A549 (cell line): Measurements from ENCODE around the gene GNG7. TPM values are rescaled to one million over a fixed set of nuclear protein-coding genes. Genes with fewer than 3 reads are reported as not detected.

Experiments used
- ATAC-seq, 2 experiments: fragments of 200-7000 bp in 1 of 2; fragments of >200 bp in 1 of 2; cut with Nextera tagmentation in 1 of 2; cut with Tn5 transposase in 1 of 2; 3 replicates each; pipeline versions ENCODE4 v1.8.0 to v1.9.1; 2018 to 2020; ENCODE audit warnings: mild to moderate bottlenecking in 1 of 2, moderate library complexity in 1 of 2
- CTCF ChIA-PET: fragments of 300-600 bp; sonication (Branson Sonifier 250); formaldehyde crosslinking; extraction: SDS; loops from one replicate; lab custom pipeline; 2021; ENCODE audit warnings: antibody characterized with exemption, inconsistent platforms; lab: Yijun Ruan, JAX
- POLR2A ChIA-PET: fragments of 350-600 bp; formaldehyde crosslinking; extraction: SDS; loops from one replicate; lab custom pipeline; 2021; ENCODE audit warnings: antibody characterized with exemption, inconsistent platforms; lab: Yijun Ruan, JAX
- DNase-seq, 2 experiments: peaks; one replicate each; pipeline versions ENCODE4 v3.0.0 to v3.0.0-alpha.2; 2011 to 2016; ENCODE audit warnings: low read depth in 1 of 2, low spot score in 1 of 2
- FAIRE-seq: peaks from 2 replicates; lab custom pipeline; 2011; peaks lifted over from hg19 to GRCh38; lab: Jason Lieb, UNC
- H3K27ac ChIP-seq, 2 experiments: fragments of >200 bp; sonication (Bioruptor Twin); formaldehyde crosslinking; 3 replicates each; pipeline ENCODE4 v1.5.1; 2016 to 2017
- H3K4me1 ChIP-seq: fragments of >200 bp; sonication (Bioruptor Twin); formaldehyde crosslinking; 3 replicates; pipeline ENCODE4 v1.6.1; 2016
- H3K4me2 ChIP-seq: fragments of >200 bp; sonication (Bioruptor Twin); formaldehyde crosslinking; 3 replicates; pipeline ENCODE4 v1.6.1; 2016
- H3K4me3 ChIP-seq: fragments of >200 bp; sonication (Bioruptor Twin); formaldehyde crosslinking; 3 replicates; pipeline ENCODE4 v1.5.1; 2016
- H3K9me3 ChIP-seq: fragments of >200 bp; sonication (Bioruptor Twin); formaldehyde crosslinking; 3 replicates; pipeline ENCODE4 v1.6.1; 2016
- ATOH8 ChIP-seq: fragments of 250-450 bp; sonication (Bioruptor Pico); IDR thresholded peaks from 2 replicates; pipeline ENCODE4 v1.5.0; 2020; ENCODE audit warnings: low read depth, mild to moderate bottlenecking, moderate library complexity
- BHLHE40 ChIP-seq: IDR thresholded peaks from 2 replicates; pipeline ENCODE4 v1.6.1; 2012; ENCODE audit warnings: low read depth, low read length, inconsistent platforms
- CBX8 ChIP-seq: fragments of 200-600 bp; sonication (generic); IDR thresholded peaks from 2 replicates; pipeline ENCODE4 v1.6.1; 2016
- CEBPB ChIP-seq, 2 experiments: fragments of >200 bp in 1 of 2; sonication (Bioruptor Twin) in 1 of 2; formaldehyde crosslinking in 1 of 2; IDR thresholded peaks; 2 replicates each; pipeline ENCODE4 v1.6.1; 2012 to 2016
- HEYL ChIP-seq: fragments of 250-450 bp; sonication (Bioruptor Pico); IDR thresholded peaks from 2 replicates; pipeline ENCODE4 v1.8.0; 2021; ENCODE audit warnings: mild to moderate bottlenecking, moderate library complexity
- HOXB13 ChIP-seq: fragments of 250-450 bp; sonication (Bioruptor Pico); IDR thresholded peaks from 2 replicates; pipeline ENCODE4 v1.5.0; 2020; ENCODE audit warnings: low read depth, mild to moderate bottlenecking, moderate library complexity
- MAFK ChIP-seq: fragments of 450-650 bp; IDR thresholded peaks from 2 replicates; pipeline ENCODE4 v1.6.1; 2014; ENCODE audit not compliant: partially characterized antibody
- MAZ ChIP-seq: fragments of 150-350 bp; IDR thresholded peaks from 2 replicates; pipeline ENCODE4 v1.6.1; 2014; ENCODE audit warnings: antibody characterized with exemption, low read depth, low read length, borderline replicate concordance
- NFE2L2 ChIP-seq: fragments of 150-350 bp; conservative IDR thresholded peaks from 2 replicates; pipeline ENCODE4 v1.6.1; 2014; ENCODE audit warnings: low read length
- NPAS2 ChIP-seq: fragments of 250-450 bp; sonication (Bioruptor Pico); IDR thresholded peaks from 2 replicates; pipeline ENCODE4 v1.8.0; 2022; ENCODE audit warnings: mild to moderate bottlenecking, moderate library complexity, borderline replicate concordance
- PHF8 ChIP-seq: fragments of 200-600 bp; sonication (generic); IDR thresholded peaks from 2 replicates; pipeline ENCODE4 v1.6.1; 2016; ENCODE audit warnings: low read depth, mild to moderate bottlenecking, antibody characterized with exemption, moderate library complexity, borderline replicate concordance
- RARB ChIP-seq: fragments of 250-450 bp; sonication (Bioruptor Pico); IDR thresholded peaks from 2 replicates; pipeline ENCODE4 v1.8.0; 2021; ENCODE audit warnings: mild to moderate bottlenecking, moderate library complexity
- RCOR1 ChIP-seq: fragments of 150-350 bp; IDR thresholded peaks from 2 replicates; pipeline ENCODE4 v1.6.1; 2014; ENCODE audit warnings: antibody characterized with exemption, low read length, low read depth
- SMC3 ChIP-seq: fragments of >200 bp; sonication (Bioruptor Twin); formaldehyde crosslinking; IDR thresholded peaks from 3 replicates; pipeline ENCODE4 v1.6.1; 2018; ENCODE audit warnings: inconsistent platforms
- TFCP2L1 ChIP-seq: fragments of 250-450 bp; sonication (Bioruptor Pico); IDR thresholded peaks from 2 replicates; pipeline ENCODE4 v1.5.0; 2021; ENCODE audit warnings: mild to moderate bottlenecking
- TP53 ChIP-seq: fragments of 250-450 bp; sonication (Bioruptor Pico); IDR thresholded peaks from 2 replicates; pipeline ENCODE4 v1.5.0; 2021; ENCODE audit warnings: mild to moderate bottlenecking, moderate library complexity
- USF2 ChIP-seq: fragments of 450-650 bp; IDR thresholded peaks from 2 replicates; pipeline ENCODE4 v1.6.1; 2014; ENCODE audit warnings: antibody characterized with exemption
- WGBS: methylation state at CpG from one replicate; pipeline ENCODE4 v1.1.6; 2017; ENCODE audit errors: missing lambda C conversion rate; 5-methylcytosine and 5-hydroxymethylcytosine counted together
- polyA plus RNA-seq, 4 experiments: library from polyadenylated mRNA; depleted of rRNA in 3 of 4; stranded (reverse); fragments of >200 nt; fragmentation: RNase III in 1 of 4; extraction: RNeasy Plus Mini Kit Qiagen cat#74134 plus additional on column Dnase treatment in 1 of 4; gene quantifications; 2 replicates in 3 of 4; 3 replicates in 1 of 4; pipeline ENCODE4 v1.2.3, GENCODE V29; 2011 to 2017
- TF ChIP-seq, protein P1 (sequence below): IDR thresholded peaks from 2 replicates; pipeline ENCODE4 v1.6.1; 2012
- TF ChIP-seq, protein P2 (sequence below): fragments of 200-600 bp; sonication (generic); IDR thresholded peaks from 2 replicates; pipeline ENCODE4 v1.6.1; 2016; ENCODE audit warnings: antibody characterized with exemption, mild to moderate bottlenecking, moderate library complexity
- TF ChIP-seq, protein P3 (sequence below): IDR thresholded peaks from 2 replicates; pipeline ENCODE4 v1.6.1; 2012
- TF ChIP-seq, protein P4 (sequence below): fragments of 250-450 bp; sonication (Bioruptor Pico); IDR thresholded peaks from 2 replicates; pipeline ENCODE4 v1.5.0; 2021; ENCODE audit warnings: mild to moderate bottlenecking, moderate library complexity, borderline replicate concordance

GNG7 gene
- polyA plus RNA-seq, 2 of the 4 experiments (the other 2 are of a cell fraction): 0.06 to 0.08 TPM

- no peak for TF ChIP-seq RCOR1
- no peak for TF ChIP-seq RARB (CRISPR knock-in tag)
- TF ChIP-seq CEBPB (IDR thresholded peaks at IDR 0.05): no peak
- no peak for TF ChIP-seq HEYL (CRISPR knock-in tag)
- TF ChIP-seq USF2: no peak
- TF ChIP-seq CBX8: no peak
- TF ChIP-seq TP53 (CRISPR knock-in tag): no peak
- no peak for TF ChIP-seq NFE2L2
These were observed 48.9 kb upstream of the GNG7 start (continued) for GRCh38 chr19:2751438-2751830.

DNA sequence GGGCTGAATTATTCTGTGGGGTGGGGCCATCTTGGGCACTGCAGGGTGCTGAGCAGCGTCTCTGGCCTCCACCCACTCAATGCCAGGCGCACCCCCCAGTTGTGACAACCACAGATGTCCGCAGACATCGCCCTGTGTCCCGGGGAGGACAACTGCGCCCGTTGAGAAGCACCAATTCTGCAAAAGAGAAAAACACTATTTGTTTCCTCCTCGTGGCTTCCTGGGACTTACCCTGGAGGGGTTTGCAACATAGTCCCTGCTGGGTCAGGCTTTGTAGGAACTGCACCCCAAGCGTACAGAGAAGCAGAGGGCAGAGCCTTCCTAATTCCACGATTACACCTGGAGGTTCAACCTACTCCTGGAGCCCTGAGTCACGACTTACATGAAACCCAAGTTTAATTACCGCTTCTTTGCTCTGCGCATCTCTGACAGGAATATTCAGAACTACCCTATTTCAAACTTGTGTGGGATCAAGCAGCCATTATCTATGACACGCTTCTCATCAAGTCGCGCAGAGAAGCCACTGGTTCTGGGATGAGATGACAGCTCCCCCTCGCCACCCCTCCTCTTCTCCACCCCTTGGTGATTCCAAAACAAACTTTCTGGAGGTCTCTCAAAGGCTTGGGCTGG lies 48.4 kb upstream of the GNG7 start:
- no peak overlapping the region for H3K4me3 ChIP-seq
- H3K4me1 ChIP-seq: no peaks in the 10 kb centered on the region
- ATAC-seq (no peak), FAIRE-seq (no peak), DNase-seq (no peak)
- no peaks in the 10 kb centered on the region for H3K9me3 ChIP-seq
- H3K27ac ChIP-seq: no peak overlapping the region
- WGBS: 70% methylated on average over 14 of the region's 17 CpGs
- no peak overlapping the region for H3K4me2 ChIP-seq
- no peak for TF ChIP-seq HOXB13 (CRISPR knock-in tag)
- no peak for TF ChIP-seq TP53 (CRISPR knock-in tag)
- TF ChIP-seq HEYL (CRISPR knock-in tag): no peak
- POLR2A ChIA-PET: no interaction called here
- CTCF ChIA-PET: interaction anchor here (3.2 to 4.3 kb wide), 2 partner anchors 103 to 104 kb away, joined by 23 to 57 read pairs; no protein-coding TSS in a partner anchor

DNA sequence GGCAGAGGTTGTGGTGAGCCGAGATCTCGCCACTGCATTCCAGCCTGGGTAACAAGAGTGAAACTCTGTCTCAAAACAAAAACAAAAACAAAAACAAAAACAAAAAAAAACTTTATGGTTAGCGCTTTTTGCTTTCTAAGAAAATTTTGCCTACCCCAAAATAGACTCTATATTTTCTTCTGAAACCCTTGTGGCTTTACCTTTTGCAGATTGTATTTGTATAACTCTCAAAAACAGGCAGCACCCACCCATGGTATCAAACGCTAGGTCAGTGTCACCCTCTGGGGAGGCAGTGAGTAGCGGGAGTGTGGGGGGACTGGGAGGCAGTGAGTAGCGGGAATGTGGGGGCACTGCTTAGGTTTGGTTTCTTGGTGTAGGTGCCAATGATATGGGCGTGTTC lies 44.9 kb upstream of the GNG7 start:
- no peak for DNase-seq
- Histone ChIP-seq H3K4me3 (no peak overlapping the region), H3K4me1 (no peaks in the 10 kb centered on the region), H3K9me3 (no peaks in the 10 kb centered on the region), H3K4me2 (no peak overlapping the region), H3K27ac (no peak overlapping the region)
- no peak for ATAC-seq
- POLR2A ChIA-PET: no interaction called here
- CTCF ChIA-PET: interaction anchor here (1.7 to 3.2 kb wide), 2 partner anchors 99 to 100 kb away, joined by 5 to 57 read pairs; no protein-coding TSS in a partner anchor
- 43% methylated on average over 7 of the region's 7 CpGs for WGBS
- TF ChIP-seq MAZ (no peak), PHF8 (no peak), SMC3 (no peak), BHLHE40 (no peak), NPAS2 (CRISPR knock-in tag) (no peak), TFCP2L1 (CRISPR knock-in tag) (no peak), ATOH8 (CRISPR knock-in tag) (no peak), HEYL (CRISPR knock-in tag) (no peak), CEBPB (IDR thresholded peaks at IDR 0.05) (no peak), MAFK (no peak)
- TF ChIP-seq, protein P1, sequence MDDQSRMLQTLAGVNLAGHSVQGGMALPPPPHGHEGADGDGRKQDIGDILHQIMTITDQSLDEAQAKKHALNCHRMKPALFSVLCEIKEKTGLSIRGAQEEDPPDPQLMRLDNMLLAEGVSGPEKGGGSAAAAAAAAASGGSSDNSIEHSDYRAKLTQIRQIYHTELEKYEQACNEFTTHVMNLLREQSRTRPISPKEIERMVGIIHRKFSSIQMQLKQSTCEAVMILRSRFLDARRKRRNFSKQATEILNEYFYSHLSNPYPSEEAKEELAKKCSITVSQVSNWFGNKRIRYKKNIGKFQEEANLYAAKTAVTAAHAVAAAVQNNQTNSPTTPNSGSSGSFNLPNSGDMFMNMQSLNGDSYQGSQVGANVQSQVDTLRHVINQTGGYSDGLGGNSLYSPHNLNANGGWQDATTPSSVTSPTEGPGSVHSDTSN: no peak
- TF ChIP-seq, protein P2, sequence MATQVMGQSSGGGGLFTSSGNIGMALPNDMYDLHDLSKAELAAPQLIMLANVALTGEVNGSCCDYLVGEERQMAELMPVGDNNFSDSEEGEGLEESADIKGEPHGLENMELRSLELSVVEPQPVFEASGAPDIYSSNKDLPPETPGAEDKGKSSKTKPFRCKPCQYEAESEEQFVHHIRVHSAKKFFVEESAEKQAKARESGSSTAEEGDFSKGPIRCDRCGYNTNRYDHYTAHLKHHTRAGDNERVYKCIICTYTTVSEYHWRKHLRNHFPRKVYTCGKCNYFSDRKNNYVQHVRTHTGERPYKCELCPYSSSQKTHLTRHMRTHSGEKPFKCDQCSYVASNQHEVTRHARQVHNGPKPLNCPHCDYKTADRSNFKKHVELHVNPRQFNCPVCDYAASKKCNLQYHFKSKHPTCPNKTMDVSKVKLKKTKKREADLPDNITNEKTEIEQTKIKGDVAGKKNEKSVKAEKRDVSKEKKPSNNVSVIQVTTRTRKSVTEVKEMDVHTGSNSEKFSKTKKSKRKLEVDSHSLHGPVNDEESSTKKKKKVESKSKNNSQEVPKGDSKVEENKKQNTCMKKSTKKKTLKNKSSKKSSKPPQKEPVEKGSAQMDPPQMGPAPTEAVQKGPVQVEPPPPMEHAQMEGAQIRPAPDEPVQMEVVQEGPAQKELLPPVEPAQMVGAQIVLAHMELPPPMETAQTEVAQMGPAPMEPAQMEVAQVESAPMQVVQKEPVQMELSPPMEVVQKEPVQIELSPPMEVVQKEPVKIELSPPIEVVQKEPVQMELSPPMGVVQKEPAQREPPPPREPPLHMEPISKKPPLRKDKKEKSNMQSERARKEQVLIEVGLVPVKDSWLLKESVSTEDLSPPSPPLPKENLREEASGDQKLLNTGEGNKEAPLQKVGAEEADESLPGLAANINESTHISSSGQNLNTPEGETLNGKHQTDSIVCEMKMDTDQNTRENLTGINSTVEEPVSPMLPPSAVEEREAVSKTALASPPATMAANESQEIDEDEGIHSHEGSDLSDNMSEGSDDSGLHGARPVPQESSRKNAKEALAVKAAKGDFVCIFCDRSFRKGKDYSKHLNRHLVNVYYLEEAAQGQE: no peak
- TF ChIP-seq, protein P3, sequence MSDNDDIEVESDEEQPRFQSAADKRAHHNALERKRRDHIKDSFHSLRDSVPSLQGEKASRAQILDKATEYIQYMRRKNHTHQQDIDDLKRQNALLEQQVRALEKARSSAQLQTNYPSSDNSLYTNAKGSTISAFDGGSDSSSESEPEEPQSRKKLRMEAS: no peak
- TF ChIP-seq, protein P4, sequence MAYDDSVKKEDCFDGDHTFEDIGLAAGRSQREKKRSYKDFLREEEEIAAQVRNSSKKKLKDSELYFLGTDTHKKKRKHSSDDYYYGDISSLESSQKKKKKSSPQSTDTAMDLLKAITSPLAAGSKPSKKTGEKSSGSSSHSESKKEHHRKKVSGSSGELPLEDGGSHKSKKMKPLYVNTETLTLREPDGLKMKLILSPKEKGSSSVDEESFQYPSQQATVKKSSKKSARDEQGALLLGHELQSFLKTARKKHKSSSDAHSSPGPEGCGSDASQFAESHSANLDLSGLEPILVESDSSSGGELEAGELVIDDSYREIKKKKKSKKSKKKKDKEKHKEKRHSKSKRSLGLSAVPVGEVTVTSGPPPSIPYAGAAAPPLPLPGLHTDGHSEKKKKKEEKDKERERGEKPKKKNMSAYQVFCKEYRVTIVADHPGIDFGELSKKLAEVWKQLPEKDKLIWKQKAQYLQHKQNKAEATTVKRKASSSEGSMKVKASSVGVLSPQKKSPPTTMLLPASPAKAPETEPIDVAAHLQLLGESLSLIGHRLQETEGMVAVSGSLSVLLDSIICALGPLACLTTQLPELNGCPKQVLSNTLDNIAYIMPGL (CRISPR knock-in tag): no peak
- FAIRE-seq: no peak
